CD4-positive, alpha-beta T cell (primary cell): Measurements from ENCODE around the gene ZFAND6. TPM values are rescaled to one million over a fixed set of nuclear protein-coding genes. Genes with fewer than 3 reads are reported as not detected.

ENCODE experiments used
- ATAC-seq: fragments of 200-7000 bp; cut with Tn5 transposase; one replicate; pipeline ENCODE4 v1.10.0; 2022; ENCODE audit warnings: mild to moderate bottlenecking; ENCODE audit not compliant: poor library complexity
- CTCF ChIA-PET: fragments of 350-600 bp; sonication (Branson Sonifier 250); formaldehyde crosslinking; loops from one replicate; lab custom pipeline; 2021; ENCODE audit warnings: antibody characterized with exemption, inconsistent platforms; lab: Charles Lee
- POLR2A ChIA-PET: fragments of 350-600 bp; sonication (Branson Sonifier 250); formaldehyde crosslinking; loops from one replicate; lab custom pipeline; 2021; ENCODE audit warnings: antibody characterized with exemption, inconsistent platforms; lab: Charles Lee
- DNase-seq, 14 experiments: peaks; one replicate each; pipeline ENCODE4 v3.0.0-alpha.2; 2013 to 2020; ENCODE audit warnings: mixed read lengths in 2 of 14
- H3K27ac ChIP-seq, 2 donors: one replicate each; pipeline versions ENCODE4 v1.5.1 to v1.7.0; 2013; ENCODE audit warnings: low read length in 2 of 2, low read depth in 1 of 2, mild to moderate bottlenecking in 1 of 2
- H3K27me3 ChIP-seq, 2 experiments: 1 replicate in 1 of 2; 2 replicates in 1 of 2; pipeline versions ENCODE4 v1.6.1 to v1.7.0; 2013; ENCODE audit warnings: low read length in 2 of 2, control low read depth in 1 of 2, mild to moderate bottlenecking in 1 of 2, moderate library complexity in 1 of 2; ENCODE audit not compliant: insufficient read depth in 2 of 2, control insufficient read depth in 1 of 2
- H3K36me3 ChIP-seq: one replicate; pipeline ENCODE4 v1.6.1; 2013; ENCODE audit warnings: low read length, control low read depth; ENCODE audit not compliant: insufficient read depth
- H3K4me1 ChIP-seq: one replicate; pipeline ENCODE4 v1.6.1; 2013; ENCODE audit warnings: low read length, control low read depth; ENCODE audit not compliant: insufficient read depth
- H3K4me3 ChIP-seq: one replicate; pipeline ENCODE4 v1.5.1; 2013; ENCODE audit warnings: mild to moderate bottlenecking, low read length, moderate library complexity
- H3K9me3 ChIP-seq, 2 experiments: 1 replicate in 1 of 2; 2 replicates in 1 of 2; pipeline versions ENCODE4 v1.6.1 to v1.7.0; 2013; ENCODE audit warnings: low read length in 2 of 2, mild to moderate bottlenecking in 2 of 2, control low read depth in 1 of 2, moderate library complexity in 1 of 2; ENCODE audit not compliant: control insufficient read depth in 1 of 2, insufficient read depth in 1 of 2
- H3K27ac Mint-ChIP-seq: one replicate; pipeline ENCODE4 v1.8.0; 2020; ENCODE audit warnings: mixed read lengths
- H3K27me3 Mint-ChIP-seq: one replicate; pipeline ENCODE4 v1.8.0; 2021; ENCODE audit warnings: mixed read lengths
- H3K36me3 Mint-ChIP-seq: one replicate; pipeline ENCODE4 v1.8.0; 2021; ENCODE audit warnings: low read depth, mixed read lengths
- H3K4me1 Mint-ChIP-seq: one replicate; pipeline ENCODE4 v1.8.0; 2021; ENCODE audit warnings: low read depth, mixed read lengths
- H3K4me3 Mint-ChIP-seq: one replicate; pipeline ENCODE4 v1.8.0; 2020; ENCODE audit warnings: mild to moderate bottlenecking, mixed read lengths
- H3K9me3 Mint-ChIP-seq: one replicate; pipeline ENCODE4 v1.8.0; 2020; ENCODE audit warnings: mixed read lengths
- CTCF ChIP-seq: fragments of 200-600 bp; IDR thresholded peaks from one replicate; pipeline ENCODE4 v1.8.0; 2022; ENCODE audit warnings: antibody characterized with exemption, mild to moderate bottlenecking
- intact Hi-C, 2 experiments: fragments of 100-400 bp; cut with DNase I in 1 of 2; cut with micrococcal nuclease in 1 of 2; formaldehyde crosslinking; loops; one replicate each; pipeline versions ENCODE4 v1.15.1 to v1.9.0; 2023 to 2025; cut with DNase I, micrococcal nuclease
- total RNA-seq, 174 experiments: library from RNA in 2 of 174; stranded (reverse) in 2 of 174; gene quantifications; one replicate each; pipeline ENCODE4 v1.2.3 and lab custom pipeline; 2021 to 2026

ZFAND6 gene
- total RNA-seq, 2 experiments from 2014 or later: 65.5 to 69.2 TPM

DNA sequence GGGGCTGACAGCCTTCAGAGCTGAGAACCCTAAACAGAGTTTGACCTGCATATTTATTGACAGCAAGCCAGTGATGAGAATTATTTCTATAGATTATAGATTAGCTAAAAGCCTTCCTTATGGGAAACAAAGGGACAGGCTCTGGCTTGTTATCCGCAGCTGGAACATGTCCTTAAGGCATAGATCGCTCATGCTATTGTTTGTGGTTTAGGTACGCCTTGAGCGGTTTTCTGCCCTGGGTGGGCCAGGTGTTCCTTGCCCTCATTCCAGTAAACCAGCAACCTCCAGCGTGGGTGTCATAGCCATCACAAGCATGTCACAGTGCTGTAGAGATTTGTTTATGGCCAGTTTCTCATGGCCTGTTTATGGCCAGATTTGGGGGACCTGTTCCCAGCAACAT lies 83.2 kb downstream of the ZFAND6 start:
- intact Hi-C loops: no loop called here
- no peaks in the 10 kb centered on the region for H3K27me3 Mint-ChIP-seq

DNA sequence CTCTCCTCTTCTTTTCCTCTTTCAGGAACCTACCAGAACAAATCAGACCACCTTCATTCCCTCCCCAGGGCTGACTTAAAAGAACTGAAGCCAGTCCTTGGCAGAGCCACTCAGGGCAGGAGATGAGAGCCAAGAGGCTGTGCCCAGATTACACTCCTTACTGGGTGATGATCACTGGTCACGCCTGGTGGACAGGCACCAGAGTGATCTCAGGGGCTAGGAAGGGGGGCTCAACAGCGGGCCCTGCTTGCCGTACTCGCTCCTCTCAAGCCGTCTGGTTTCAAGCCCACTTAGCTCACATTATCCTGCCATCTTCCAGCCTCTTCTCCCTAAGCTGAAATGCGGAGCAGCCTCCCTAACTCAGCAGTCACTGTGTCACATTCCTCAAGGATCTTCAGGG lies 91.7 kb downstream of the ZFAND6 start:
- Mint-ChIP-seq H3K27me3 (no peaks in the 10 kb centered on the region), H3K36me3 (no peaks in the 10 kb centered on the region), H3K4me3 (peak overlapping the region; percentile 60), H3K4me1 (peaks cover 29% of the 10 kb centered on the region), H3K9me3 (no peaks in the 10 kb centered on the region), H3K27ac (no peak overlapping the region)
- intact Hi-C loops: loop anchor here in 1 of 2 experiments (5.0 kb wide), 3 partner anchors 254 to 841 kb away; partner anchors contain the start of genes MTHFS and TMED3
- peaks cover 21% of the 10 kb centered on the region for H3K4me1 ChIP-seq
- DNase-seq (no peak), ATAC-seq (no peak)
- ChIA-PET POLR2A (interaction anchor here (0.9 to 1.2 kb wide), 2 partner anchors 228 to 253 kb away, joined by 3 to 6 read pairs; no protein-coding TSS in a partner anchor), CTCF (interaction anchor here (1.4 kb wide), 1 partner anchor 91 kb away, joined by 4 read pairs; the partner anchor contains the start of gene ZFAND6)
- H3K27me3 ChIP-seq: no peaks in the 10 kb centered on the region
- no peaks in the 10 kb centered on the region for H3K9me3 ChIP-seq
- no peaks in the 10 kb centered on the region for H3K36me3 ChIP-seq
- H3K27ac ChIP-seq: no peak overlapping the region
- no peak for TF ChIP-seq CTCF
- no peak overlapping the region for H3K4me3 ChIP-seq

More for the DNA sequence above, 83.2 kb downstream of the ZFAND6 start:
- ChIA-PET CTCF (no interaction called here), POLR2A (no interaction called here)
- H3K4me1 Mint-ChIP-seq: no peaks in the 10 kb centered on the region
- H3K27ac ChIP-seq: no peak overlapping the region
- H3K4me3 ChIP-seq: no peak overlapping the region
- H3K4me3 Mint-ChIP-seq: no peak overlapping the region
- no peak for DNase-seq
- H3K36me3 Mint-ChIP-seq: peaks cover 10% of the 10 kb centered on the region
- no peak for ATAC-seq
- no peaks in the 10 kb centered on the region for H3K9me3 Mint-ChIP-seq
- no peaks in the 10 kb centered on the region for H3K4me1 ChIP-seq
- no peaks in the 10 kb centered on the region for H3K9me3 ChIP-seq
- H3K27ac Mint-ChIP-seq: no peak overlapping the region
- H3K27me3 ChIP-seq: no peaks in the 10 kb centered on the region
- H3K36me3 ChIP-seq: no peaks in the 10 kb centered on the region
- TF ChIP-seq CTCF: no peak

GRCh38 chr15:80151576-80151975 lies 92.1 kb downstream of the ZFAND6 start:
- H3K36me3 Mint-ChIP-seq: no peaks in the 10 kb centered on the region
- ATAC-seq (no peak), DNase-seq (no peak)
- peak overlapping the region in 1 of 2 donors; percentile 47 for H3K27ac ChIP-seq
- POLR2A ChIA-PET: interaction anchor here (0.6 to 2.5 kb wide), 5 partner anchors 9 to 254 kb away, joined by 3 to 33 read pairs (median 5); partner anchors contain the start of gene ZFAND6
- TF ChIP-seq CTCF: no peak
- CTCF ChIA-PET: interaction anchor here (1.4 kb wide), 1 partner anchor 92 kb away, joined by 4 read pairs; the partner anchor contains the start of gene ZFAND6
- no peak overlapping the region for H3K4me3 ChIP-seq
- no peaks in the 10 kb centered on the region for H3K27me3 ChIP-seq
- peak overlapping the region; percentile 74 for H3K27ac Mint-ChIP-seq
- no peaks in the 10 kb centered on the region for H3K36me3 ChIP-seq
- no peaks in the 10 kb centered on the region for H3K9me3 ChIP-seq
- H3K9me3 Mint-ChIP-seq: no peaks in the 10 kb centered on the region
- H3K4me1 Mint-ChIP-seq: peaks cover 29% of the 10 kb centered on the region
- peak overlapping the region; percentile 89 for H3K4me3 Mint-ChIP-seq
- intact Hi-C loops: loop anchor here in 1 of 2 experiments (5.0 kb wide), 3 partner anchors 254 to 841 kb away; partner anchors contain the start of genes MTHFS and TMED3
- no peaks in the 10 kb centered on the region for H3K27me3 Mint-ChIP-seq
- H3K4me1 ChIP-seq: peaks cover 21% of the 10 kb centered on the region
